HepG2 (cell line): ENCODE measurements around the gene HHIPL1. TPM values are rescaled to one million over a fixed set of nuclear protein-coding genes. Genes with fewer than 3 reads are reported as not detected.

ENCODE experiments used
- ASH2L ChIP-seq: fragments of 300-600, 200-600 bp; sonication (generic); IDR thresholded peaks from 2 replicates; pipeline ENCODE4 v1.7.0; 2017; ENCODE audit warnings: low read depth, mild to moderate bottlenecking, moderate library complexity, mixed read lengths, low read length; ENCODE audit not compliant: insufficient read length
- BHLHE40 ChIP-seq: IDR thresholded peaks from 2 replicates; pipeline ENCODE4 v1.6.1; 2011; ENCODE audit warnings: low read length, improper control_type of control experiment
- CCDC6 ChIP-seq: sonication (generic); formaldehyde crosslinking; IDR thresholded peaks from 2 replicates; pipeline ENCODE4 v1.8.1; 2022; ENCODE audit warnings: mild to moderate bottlenecking, missing genetic modification reagents, moderate library complexity
- KLF12 ChIP-seq: sonication (generic); formaldehyde crosslinking; IDR thresholded peaks from 2 replicates; pipeline ENCODE4 v1.4.0; 2020; ENCODE audit warnings: missing genetic modification reagents, borderline replicate concordance
- MBD4 ChIP-seq: IDR thresholded peaks from 2 replicates; pipeline ENCODE4 v1.6.1; 2012; ENCODE audit warnings: low read length, inconsistent platforms, borderline replicate concordance
- MED8 ChIP-seq: sonication (generic); formaldehyde crosslinking; IDR thresholded peaks from 2 replicates; pipeline ENCODE4 v1.8.1; 2023; ENCODE audit warnings: mild to moderate bottlenecking, missing genetic modification reagents; ENCODE audit not compliant: insufficient replicate concordance
- NCOR1 ChIP-seq: fragments of 200-600 bp; sonication (generic); IDR thresholded peaks from 2 replicates; pipeline ENCODE4 v1.7.0; 2017; ENCODE audit warnings: antibody characterized with exemption, low read length, borderline replicate concordance
- PHF8 ChIP-seq: sonication (generic); formaldehyde crosslinking; IDR thresholded peaks from 2 replicates; pipeline ENCODE4 v1.5.0; 2020; ENCODE audit warnings: missing genetic modification reagents
- RBM22 ChIP-seq: fragments of 200-400 bp; formaldehyde crosslinking; optimal IDR thresholded peaks from 2 replicates; pipeline ENCODE3; 2017; ENCODE audit warnings: mild to moderate bottlenecking, low read length, moderate library complexity
- SMYD3 ChIP-seq: sonication (generic); formaldehyde crosslinking; IDR thresholded peaks from 2 replicates; pipeline ENCODE4 v1.8.1; 2023; ENCODE audit warnings: mild to moderate bottlenecking, missing genetic modification reagents
- SP5 ChIP-seq: IDR thresholded peaks from 2 replicates; pipeline ENCODE4 v1.6.1; 2016; ENCODE audit warnings: low read depth, borderline replicate concordance
- TARDBP ChIP-seq: sonication (generic); formaldehyde crosslinking; IDR thresholded peaks from 2 replicates; pipeline ENCODE4 v1.8.0; 2022; ENCODE audit warnings: mild to moderate bottlenecking, missing genetic modification reagents
- USF2 ChIP-seq, 2 experiments: sonication (generic) in 1 of 2; formaldehyde crosslinking in 1 of 2; IDR thresholded peaks; 2 replicates each; pipeline versions ENCODE4 v1.5.1 to v1.6.1; 2011 to 2020; ENCODE audit warnings: borderline replicate concordance in 1 of 2, low read depth in 1 of 2, low read length in 1 of 2, mild to moderate bottlenecking in 1 of 2, missing genetic modification reagents in 1 of 2, moderate library complexity in 1 of 2
- ZNF282 ChIP-seq: fragments of 450-650 bp; IDR thresholded peaks from 2 replicates; pipeline ENCODE4 v1.6.1; 2018; ENCODE audit not compliant: partially characterized antibody
- ZNF296 ChIP-seq: sonication (generic); formaldehyde crosslinking; conservative IDR thresholded peaks from 2 replicates; pipeline ENCODE4 v1.5.0; 2020; ENCODE audit warnings: mild to moderate bottlenecking, missing genetic modification reagents
- ZNF710 ChIP-seq: sonication (generic); formaldehyde crosslinking; IDR thresholded peaks from 2 replicates; pipeline ENCODE4 v1.5.0; 2020; ENCODE audit warnings: mild to moderate bottlenecking, missing genetic modification reagents, borderline replicate concordance
- ZNF724P ChIP-seq: sonication (generic); formaldehyde crosslinking; IDR thresholded peaks from 2 replicates; pipeline ENCODE4 v1.8.0; 2022; ENCODE audit warnings: missing genetic modification reagents, borderline replicate concordance
- ZNF75D ChIP-seq: sonication (generic); formaldehyde crosslinking; IDR thresholded peaks from 2 replicates; pipeline ENCODE4 v1.8.1; 2023; ENCODE audit warnings: missing genetic modification reagents, mild to moderate bottlenecking, borderline replicate concordance
- ZZZ3 ChIP-seq: sonication (generic); formaldehyde crosslinking; IDR thresholded peaks from 2 replicates; pipeline ENCODE4 v1.4.0; 2020; ENCODE audit warnings: missing genetic modification reagents, mild to moderate bottlenecking, borderline replicate concordance
- polyA plus RNA-seq, 8 experiments: library from polyadenylated mRNA; depleted of rRNA in 3 of 8; stranded (reverse) in 7 of 8; unstranded in 1 of 8; fragments of >200 nt; fragmentation: Illumina TruSeq in 4 of 8; extraction: Trizol in 4 of 8; gene quantifications; 2 replicates each; pipeline versions ENCODE4 v1.2.1 to v1.2.3, GENCODE V29; 2011 to 2016; ENCODE audit warnings: low read depth in 4 of 8, missing spikeins in 1 of 8, mixed read lengths in 1 of 8; ENCODE audit not compliant: insufficient read depth in 1 of 8
- total RNA-seq, 5 experiments: library from RNA; depleted of rRNA; stranded (reverse); fragments of >200 nt; fragmentation: Illumina TruSeq; extraction: Trizol; gene quantifications; 2 replicates each; pipeline ENCODE4 v1.2.3, GENCODE V29; 2016; ENCODE audit warnings: low read depth in 1 of 5
- TF ChIP-seq, protein P1 (sequence below): sonication (generic); formaldehyde crosslinking; IDR thresholded peaks from 2 replicates; pipeline ENCODE4 v1.4.0; 2020; ENCODE audit warnings: low read depth, mild to moderate bottlenecking, missing genetic modification reagents
- TF ChIP-seq, protein P2 (sequence below): sonication (generic); formaldehyde crosslinking; IDR thresholded peaks from 2 replicates; pipeline ENCODE4 v1.4.0; 2020; ENCODE audit warnings: mild to moderate bottlenecking, missing genetic modification reagents
- TF ChIP-seq, protein P3 (sequence below): sonication (generic); formaldehyde crosslinking; IDR thresholded peaks from 2 replicates; pipeline ENCODE4 v1.8.0; 2022; ENCODE audit warnings: mild to moderate bottlenecking, missing genetic modification reagents, borderline replicate concordance

HHIPL1 gene
- total and polyA plus RNA-seq, 2 of the 13 experiments (the other 11 are each of a cell fraction or from before 2014, with no cell fraction given), result not detected

- no peak for TF ChIP-seq BHLHE40
- TF ChIP-seq CCDC6 (CRISPR knock-in tag), result no peak
- TF ChIP-seq USF2 (IDR thresholded peaks at IDR 0.05; ENCODE audit: low read depth, low read length), result no peak
- no peak for TF ChIP-seq USF2 (CRISPR knock-in tag; IDR thresholded peaks at IDR 0.05; ENCODE audit: borderline replicate concordance)
- TF ChIP-seq ZNF710, result 0 out of 2 replicates have a peak, but pooled peaks have one; percentile 41
- TF ChIP-seq MBD4, result no peak
- peak; percentile 45; the same call in 1 of the 2 replicates for TF ChIP-seq PHF8 (CRISPR knock-in tag)
- no peak for TF ChIP-seq ZNF282
- TF ChIP-seq ZNF296, result no peak
- TF ChIP-seq, protein P1, sequence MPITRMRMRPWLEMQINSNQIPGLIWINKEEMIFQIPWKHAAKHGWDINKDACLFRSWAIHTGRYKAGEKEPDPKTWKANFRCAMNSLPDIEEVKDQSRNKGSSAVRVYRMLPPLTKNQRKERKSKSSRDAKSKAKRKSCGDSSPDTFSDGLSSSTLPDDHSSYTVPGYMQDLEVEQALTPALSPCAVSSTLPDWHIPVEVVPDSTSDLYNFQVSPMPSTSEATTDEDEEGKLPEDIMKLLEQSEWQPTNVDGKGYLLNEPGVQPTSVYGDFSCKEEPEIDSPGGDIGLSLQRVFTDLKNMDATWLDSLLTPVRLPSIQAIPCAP (CRISPR knock-in tag), result no peak
- TF ChIP-seq RBM22, result no peak
- TF ChIP-seq TARDBP (CRISPR knock-in tag), result no peak
- no peak for TF ChIP-seq KLF12
- TF ChIP-seq SMYD3, result no peak
- no peak for TF ChIP-seq ZZZ3 (CRISPR knock-in tag)
- TF ChIP-seq ZNF75D (CRISPR knock-in tag), result no peak
- no peak for TF ChIP-seq ZNF724P (CRISPR knock-in tag)
- TF ChIP-seq MED8 (CRISPR knock-in tag), result peak; percentile 33
- peak; percentile 32; the same call in 1 of the 2 replicates for TF ChIP-seq SP5 (CRISPR knock-in tag)
- TF ChIP-seq, protein P2, sequence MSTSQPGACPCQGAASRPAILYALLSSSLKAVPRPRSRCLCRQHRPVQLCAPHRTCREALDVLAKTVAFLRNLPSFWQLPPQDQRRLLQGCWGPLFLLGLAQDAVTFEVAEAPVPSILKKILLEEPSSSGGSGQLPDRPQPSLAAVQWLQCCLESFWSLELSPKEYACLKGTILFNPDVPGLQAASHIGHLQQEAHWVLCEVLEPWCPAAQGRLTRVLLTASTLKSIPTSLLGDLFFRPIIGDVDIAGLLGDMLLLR (CRISPR knock-in tag), result no peak
- peak; percentile 1 for TF ChIP-seq ASH2L
- no peak for TF ChIP-seq NCOR1
- TF ChIP-seq, protein P3, sequence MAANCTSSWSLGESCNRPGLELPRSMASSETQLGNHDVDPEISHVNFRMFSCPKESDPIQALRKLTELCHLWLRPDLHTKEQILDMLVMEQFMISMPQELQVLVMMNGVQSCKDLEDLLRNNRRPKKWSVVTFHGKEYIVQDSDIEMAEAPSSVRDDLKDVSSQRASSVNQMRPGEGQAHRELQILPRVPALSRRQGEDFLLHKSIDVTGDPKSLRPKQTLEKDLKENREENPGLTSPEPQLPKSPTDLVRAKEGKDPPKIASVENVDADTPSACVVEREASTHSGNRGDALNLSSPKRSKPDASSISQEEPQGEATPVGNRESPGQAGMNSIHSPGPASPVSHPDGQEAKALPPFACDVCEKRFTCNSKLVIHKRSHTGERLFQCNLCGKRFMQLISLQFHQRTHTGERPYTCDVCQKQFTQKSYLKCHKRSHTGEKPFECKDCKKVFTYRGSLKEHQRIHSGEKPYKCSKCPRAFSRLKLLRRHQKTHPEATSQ (CRISPR knock-in tag), result no peak
Measured at GRCh38 chr14:99602054-99602787, 42.7 kb upstream of the HHIPL1 start (continued).
